ENCODE measurements around the gene FMN1. TPM values are rescaled to one million over a fixed set of nuclear protein-coding genes. Genes with fewer than 3 reads are reported as not detected.

FMN1 gene
- total RNA-seq, 2 donors from 2014 or later: 26.9 to 27.5 TPM

DNA sequence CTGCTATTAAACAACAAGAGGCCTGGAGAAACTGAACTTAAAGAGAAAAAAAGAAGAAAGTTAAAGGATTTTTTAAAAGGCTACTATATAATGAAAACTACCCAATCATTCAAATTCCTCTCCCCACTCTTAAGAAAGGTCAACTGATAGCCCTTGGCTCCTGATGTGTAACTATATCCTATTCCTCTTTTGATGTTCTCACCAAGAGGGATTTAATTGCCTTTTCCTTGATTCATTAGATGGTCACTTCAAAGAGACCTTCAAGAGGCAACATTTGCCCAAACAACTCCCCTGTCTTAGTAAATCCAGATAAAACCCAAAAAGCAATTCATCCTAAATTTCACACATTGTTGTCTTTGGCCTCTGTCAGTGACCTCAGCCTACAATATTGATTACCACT lies 86.0 kb downstream of the FMN1 start:
- ATAC-seq (ENCODE audit: insufficient number of reproducible peaks, low FRiP score, low read depth) (no peak), DNase-seq (ENCODE audit: low spot score) (no peak)
- Histone ChIP-seq H3K27ac (no peak overlapping the region), H3K4me1 (ENCODE audit: control insufficient read depth in 1 of 2, low read depth in 2 of 2) (no peaks in the 10 kb centered on the region), H3K36me3 (no peaks in the 10 kb centered on the region), H3K4me3 (no peak overlapping the region), H3K27me3 (replicated peaks; ENCODE audit: insufficient read depth) (no peaks in the 10 kb centered on the region), H3K9me3 (no peaks in the 10 kb centered on the region)
- TF ChIP-seq, protein P1, sequence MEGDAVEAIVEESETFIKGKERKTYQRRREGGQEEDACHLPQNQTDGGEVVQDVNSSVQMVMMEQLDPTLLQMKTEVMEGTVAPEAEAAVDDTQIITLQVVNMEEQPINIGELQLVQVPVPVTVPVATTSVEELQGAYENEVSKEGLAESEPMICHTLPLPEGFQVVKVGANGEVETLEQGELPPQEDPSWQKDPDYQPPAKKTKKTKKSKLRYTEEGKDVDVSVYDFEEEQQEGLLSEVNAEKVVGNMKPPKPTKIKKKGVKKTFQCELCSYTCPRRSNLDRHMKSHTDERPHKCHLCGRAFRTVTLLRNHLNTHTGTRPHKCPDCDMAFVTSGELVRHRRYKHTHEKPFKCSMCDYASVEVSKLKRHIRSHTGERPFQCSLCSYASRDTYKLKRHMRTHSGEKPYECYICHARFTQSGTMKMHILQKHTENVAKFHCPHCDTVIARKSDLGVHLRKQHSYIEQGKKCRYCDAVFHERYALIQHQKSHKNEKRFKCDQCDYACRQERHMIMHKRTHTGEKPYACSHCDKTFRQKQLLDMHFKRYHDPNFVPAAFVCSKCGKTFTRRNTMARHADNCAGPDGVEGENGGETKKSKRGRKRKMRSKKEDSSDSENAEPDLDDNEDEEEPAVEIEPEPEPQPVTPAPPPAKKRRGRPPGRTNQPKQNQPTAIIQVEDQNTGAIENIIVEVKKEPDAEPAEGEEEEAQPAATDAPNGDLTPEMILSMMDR (IDR thresholded peaks at IDR 0.05): no peak

DNA sequence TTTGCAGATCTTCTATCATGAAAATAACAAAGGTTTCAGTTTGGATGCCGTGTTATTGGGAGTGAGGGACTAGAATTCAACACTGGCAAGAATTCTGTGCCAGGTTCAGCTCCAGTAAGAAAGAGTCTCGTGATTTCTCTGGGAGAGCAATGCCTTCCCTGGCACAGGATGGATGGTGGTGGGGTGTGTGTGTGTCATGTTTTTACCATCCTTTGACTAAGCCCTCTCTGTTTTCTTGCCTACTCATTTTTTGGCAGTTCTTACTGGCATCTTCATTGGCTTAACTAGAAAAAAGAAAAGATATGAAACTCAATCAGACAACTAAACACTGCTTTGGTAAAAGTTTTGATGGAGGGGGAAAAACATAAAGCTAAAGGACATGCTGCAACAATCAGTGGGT lies 86.6 kb downstream of the FMN1 start:
- TF ChIP-seq, protein P1 (IDR thresholded peaks at IDR 0.05): no peak
- no peak for DNase-seq (ENCODE audit: low spot score)
- no peak overlapping the region for H3K27ac ChIP-seq

DNA sequence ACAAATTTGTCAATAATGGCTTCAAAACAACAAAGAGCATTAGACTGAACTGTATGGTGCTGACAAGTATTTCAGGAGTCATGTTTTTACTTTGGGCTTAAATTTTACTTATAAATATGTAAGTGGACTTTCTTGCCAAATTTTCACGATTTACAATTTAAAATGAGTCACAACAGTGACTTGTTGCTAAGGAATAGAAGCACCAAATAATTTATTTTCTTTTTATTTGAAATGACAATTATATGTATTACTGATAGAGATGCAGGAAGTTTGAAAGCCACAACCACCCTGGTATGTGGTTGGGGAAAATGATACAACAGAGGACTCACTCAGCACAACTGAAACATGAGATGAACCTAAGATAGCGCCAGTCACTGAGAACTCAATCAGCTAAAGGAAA lies 90.3 kb downstream of the FMN1 start:
- no peaks in the 10 kb centered on the region for H3K4me1 ChIP-seq (ENCODE audit: control insufficient read depth in 1 of 2, low read depth in 2 of 2)
- H3K36me3 ChIP-seq: no peaks in the 10 kb centered on the region
- DNase-seq (ENCODE audit: low spot score) (no peak), ATAC-seq (ENCODE audit: insufficient number of reproducible peaks, low FRiP score, low read depth) (no peak)
- TF ChIP-seq, protein P1 (IDR thresholded peaks at IDR 0.05): no peak
- no peaks in the 10 kb centered on the region for H3K27me3 ChIP-seq (replicated peaks; ENCODE audit: insufficient read depth)
- H3K9me3 ChIP-seq: no peaks in the 10 kb centered on the region
- no peak overlapping the region for H3K27ac ChIP-seq
- H3K4me3 ChIP-seq: no peak overlapping the region

More for the DNA sequence above, 86.6 kb downstream of the FMN1 start:
- H3K27me3 ChIP-seq (replicated peaks; ENCODE audit: insufficient read depth): no peaks in the 10 kb centered on the region
- ATAC-seq (ENCODE audit: insufficient number of reproducible peaks, low FRiP score, low read depth): no peak
- no peaks in the 10 kb centered on the region for H3K9me3 ChIP-seq
- H3K36me3 ChIP-seq: no peaks in the 10 kb centered on the region
- H3K4me1 ChIP-seq (ENCODE audit: control insufficient read depth in 1 of 2, low read depth in 2 of 2): no peaks in the 10 kb centered on the region
- H3K4me3 ChIP-seq: no peak overlapping the region

DNA sequence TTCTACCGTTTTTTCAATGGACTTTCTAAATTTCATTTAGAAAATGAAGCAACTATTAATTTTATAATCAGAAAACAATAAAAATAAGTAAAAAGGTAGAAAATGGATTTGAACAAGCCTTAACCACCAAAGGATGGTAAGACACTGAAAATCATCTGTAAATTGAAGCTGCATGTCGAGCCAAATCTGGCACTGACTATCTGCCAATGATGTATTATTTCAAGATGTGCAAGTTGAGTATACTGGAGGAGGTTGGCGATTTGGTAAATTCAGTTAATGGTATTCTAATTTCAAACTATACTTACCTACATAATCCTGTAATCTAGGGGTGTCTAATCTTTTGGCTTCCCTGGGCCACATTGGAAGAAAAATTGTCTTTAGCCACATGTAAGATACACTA lies 93.5 kb downstream of the FMN1 start:
- no peak for ATAC-seq (ENCODE audit: insufficient number of reproducible peaks, low FRiP score, low read depth)
- no peaks in the 10 kb centered on the region for H3K36me3 ChIP-seq
- TF ChIP-seq, protein P1 (IDR thresholded peaks at IDR 0.05): no peak
- H3K27ac ChIP-seq: no peak overlapping the region
- no peak for DNase-seq (ENCODE audit: low spot score)
- H3K9me3 ChIP-seq: no peaks in the 10 kb centered on the region
- H3K4me3 ChIP-seq: no peak overlapping the region
- no peaks in the 10 kb centered on the region for H3K4me1 ChIP-seq (ENCODE audit: control insufficient read depth in 1 of 2, low read depth in 2 of 2)
- no peaks in the 10 kb centered on the region for H3K27me3 ChIP-seq (replicated peaks; ENCODE audit: insufficient read depth)

DNA sequence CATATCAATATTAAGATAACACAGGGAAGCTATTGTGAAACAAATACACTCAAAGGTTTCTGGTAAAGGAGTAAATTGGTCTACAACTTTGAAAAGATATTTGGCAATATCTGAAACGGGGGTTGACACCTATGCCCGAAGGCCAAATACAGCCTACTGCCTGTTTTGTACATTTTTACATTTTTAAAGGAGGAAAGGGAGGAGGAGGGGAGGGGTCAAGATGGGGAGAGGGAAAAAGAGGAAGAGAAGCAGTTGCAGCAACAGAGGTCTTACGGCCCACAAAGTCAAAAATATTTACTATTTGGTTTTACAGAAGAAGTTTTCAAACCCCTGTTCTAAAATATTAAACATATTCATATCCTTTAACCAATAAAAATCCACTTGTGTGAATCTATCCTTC lies 94.2 kb downstream of the FMN1 start:
- DNase-seq (ENCODE audit: low spot score): no peak
- H3K9me3 ChIP-seq: no peaks in the 10 kb centered on the region
- H3K27ac ChIP-seq: no peak overlapping the region
- no peak for ATAC-seq (ENCODE audit: insufficient number of reproducible peaks, low FRiP score, low read depth)
- H3K27me3 ChIP-seq (replicated peaks; ENCODE audit: insufficient read depth): no peaks in the 10 kb centered on the region
- no peaks in the 10 kb centered on the region for H3K36me3 ChIP-seq
- H3K4me3 ChIP-seq: no peak overlapping the region
- TF ChIP-seq, protein P1 (IDR thresholded peaks at IDR 0.05): no peak
- no peaks in the 10 kb centered on the region for H3K4me1 ChIP-seq (ENCODE audit: control insufficient read depth in 1 of 2, low read depth in 2 of 2)
